Measurements from ENCODE around the gene KCTD4. TPM values are rescaled to one million over a fixed set of nuclear protein-coding genes. Genes with fewer than 3 reads are reported as not detected.

The KCTD4 gene
- total RNA-seq, 4 donors from 2014 or later: not detected

- TF ChIP-seq CTCF (IDR thresholded peaks at IDR 0.05): no peak
- TF ChIP-seq POLR2A (IDR thresholded peaks at IDR 0.05): no peak
- Histone ChIP-seq H3K9me3 (no peaks in the 10 kb centered on the region), H3K4me3 (no peak overlapping the region), H3K27me3 (no peaks in the 10 kb centered on the region), H3K4me1 (no peaks in the 10 kb centered on the region), H3K27ac (no peak overlapping the region), H3K36me3 (no peaks in the 10 kb centered on the region)
- intact Hi-C loops (cut with DNase I; ENCODE audit: low total_unique reads): no loop called here
- DNase-seq: no peak
These were observed 39.3 kb upstream of the KCTD4 start for GRCh38 chr13:45240143-45240542.

- intact Hi-C loops (cut with DNase I; ENCODE audit: low total_unique reads): no loop called here
- H3K27ac ChIP-seq: no peak overlapping the region
- DNase-seq: no peak
- H3K4me3 ChIP-seq: no peak overlapping the region
- no peaks in the 10 kb centered on the region for H3K36me3 ChIP-seq
- no peaks in the 10 kb centered on the region for H3K4me1 ChIP-seq
- TF ChIP-seq CTCF (IDR thresholded peaks at IDR 0.05): no peak
- TF ChIP-seq POLR2A (IDR thresholded peaks at IDR 0.05): no peak
- no peaks in the 10 kb centered on the region for H3K27me3 ChIP-seq
- H3K9me3 ChIP-seq: no peaks in the 10 kb centered on the region
These were observed 38.3 kb upstream of the KCTD4 start for GRCh38 chr13:45238945-45239795.

GRCh38 chr13:45232591-45232990 is 31.7 kb upstream of the KCTD4 start:
- Histone ChIP-seq H3K9me3 (no peaks in the 10 kb centered on the region), H3K4me3 (no peak overlapping the region), H3K27me3 (no peaks in the 10 kb centered on the region), H3K4me1 (no peaks in the 10 kb centered on the region), H3K27ac (no peak overlapping the region), H3K36me3 (no peaks in the 10 kb centered on the region)
- intact Hi-C loops (cut with DNase I; ENCODE audit: low total_unique reads): loop anchor here (2.0 kb wide), 1 partner anchor 34 kb away; no protein-coding TSS in a partner anchor
- TF ChIP-seq CTCF (IDR thresholded peaks at IDR 0.05): no peak
- no peak for TF ChIP-seq POLR2A (IDR thresholded peaks at IDR 0.05)
- no peak for DNase-seq

- intact Hi-C loops (cut with DNase I; ENCODE audit: low total_unique reads): loop anchor here (2.0 kb wide), 1 partner anchor 33 kb away; no protein-coding TSS in a partner anchor
- Histone ChIP-seq H3K4me1 (no peaks in the 10 kb centered on the region), H3K27ac (no peak overlapping the region), H3K27me3 (no peaks in the 10 kb centered on the region), H3K36me3 (no peaks in the 10 kb centered on the region), H3K4me3 (no peak overlapping the region), H3K9me3 (no peaks in the 10 kb centered on the region)
- no peak for TF ChIP-seq CTCF (IDR thresholded peaks at IDR 0.05)
- TF ChIP-seq POLR2A (IDR thresholded peaks at IDR 0.05): no peak
- no peak for DNase-seq
These were observed 30.9 kb upstream of the KCTD4 start for GRCh38 chr13:45231722-45232121.

GRCh38 chr13:45231305-45231704 is 30.5 kb upstream of the KCTD4 start:
- Histone ChIP-seq H3K36me3 (no peaks in the 10 kb centered on the region), H3K27ac (no peak overlapping the region), H3K4me1 (no peaks in the 10 kb centered on the region), H3K4me3 (no peak overlapping the region), H3K27me3 (no peaks in the 10 kb centered on the region), H3K9me3 (no peaks in the 10 kb centered on the region)
- DNase-seq: no peak
- intact Hi-C loops (cut with DNase I; ENCODE audit: low total_unique reads): no loop called here
- TF ChIP-seq CTCF (IDR thresholded peaks at IDR 0.05) (no peak), POLR2A (IDR thresholded peaks at IDR 0.05) (no peak)
